ENCODE measurements around the gene PTPN11.
A peak's percentile ranks its signal among the peaks of the same experiment; 100 is the strongest.

PTPN11 gene

GRCh38 chr12:112524269-112524668 lies 105.5 kb downstream of the PTPN11 start:
- CTCF ChIA-PET, result no interaction called here

GRCh38 chr12:112524676-112525425 lies 106.1 kb downstream of the PTPN11 start:
- peak; percentile 79 for DNase-seq (ENCODE audit: low spot score)
- POLR2A ChIA-PET (ENCODE audit: low non-redundant PET), result no interaction called here
- CTCF ChIA-PET, result no interaction called here
- no peak for TF ChIP-seq CTCF (conservative IDR thresholded peaks at IDR 0.05; ENCODE audit: low read depth)
- H3K27ac ChIP-seq, result no peak overlapping the region

More at GRCh38 chr12:112524269-112524668, 105.5 kb downstream of the PTPN11 start:
- no peak for TF ChIP-seq CTCF (conservative IDR thresholded peaks at IDR 0.05; ENCODE audit: low read depth)
- no peak overlapping the region for H3K27ac ChIP-seq
- DNase-seq (ENCODE audit: low spot score), result no peak
- POLR2A ChIA-PET (ENCODE audit: low non-redundant PET), result no interaction called here

GRCh38 chr12:112525426-112525809 lies 106.7 kb downstream of the PTPN11 start:
- ChIA-PET POLR2A (ENCODE audit: low non-redundant PET) (no interaction called here), CTCF (no interaction called here)
- no peak for DNase-seq (ENCODE audit: low spot score)
- TF ChIP-seq CTCF (conservative IDR thresholded peaks at IDR 0.05; ENCODE audit: low read depth), result no peak
- H3K27ac ChIP-seq, result no peak overlapping the region

GRCh38 chr12:112527082-112527481 lies 108.3 kb downstream of the PTPN11 start:
- no peak for DNase-seq (ENCODE audit: low spot score)
- ChIA-PET POLR2A (ENCODE audit: low non-redundant PET) (no interaction called here), CTCF (interaction anchor here (0.7 kb wide), 1 partner anchor 19 kb away, joined by 3 read pairs; no protein-coding TSS in a partner anchor)
- H3K27ac ChIP-seq, result no peak overlapping the region
- TF ChIP-seq CTCF (conservative IDR thresholded peaks at IDR 0.05; ENCODE audit: low read depth), result no peak

- no peak for DNase-seq (ENCODE audit: low spot score)
- ChIA-PET POLR2A (ENCODE audit: low non-redundant PET) (no interaction called here), CTCF (interaction anchor here (0.6 kb wide), 1 partner anchor 297 kb away, joined by 3 read pairs; no protein-coding TSS in a partner anchor)
- TF ChIP-seq CTCF (conservative IDR thresholded peaks at IDR 0.05; ENCODE audit: low read depth), result no peak
- H3K27ac ChIP-seq, result no peak overlapping the region
Measured at GRCh38 chr12:112527501-112527900, 108.8 kb downstream of the PTPN11 start.

GRCh38 chr12:112528521-112528920 lies 109.8 kb downstream of the PTPN11 start:
- CTCF ChIA-PET, result no interaction called here

More at GRCh38 chr12:112528521-112528920, 109.8 kb downstream of the PTPN11 start:
- POLR2A ChIA-PET (ENCODE audit: low non-redundant PET), result no interaction called here
- DNase-seq (ENCODE audit: low spot score), result no peak
- no peak overlapping the region for H3K27ac ChIP-seq
- no peak for TF ChIP-seq CTCF (conservative IDR thresholded peaks at IDR 0.05; ENCODE audit: low read depth)

Data from RWPE1 (cell line).